Left lung (tissue), 14 donors: ENCODE results near the gene ZNF681. TPM values are rescaled to one million over a fixed set of nuclear protein-coding genes. Genes with fewer than 3 reads are reported as not detected.

Source experiments
- ATAC-seq: fragments of 200-7000 bp; cut with Tn5 transposase; one replicate; pipeline ENCODE4 v1.9.1; 2020; ENCODE audit warnings: moderate library complexity
- DNase-seq, 4 donors: peaks; one replicate each; pipeline ENCODE4 v3.0.0-alpha.2; 2013 to 2020
- H3K27ac ChIP-seq, 2 donors: fragments of 200-600 bp; sonication (generic) in 1 of 2; one replicate each; pipeline versions ENCODE4 v1.5.0 to v1.8.0; 2020 to 2021
- H3K27me3 ChIP-seq, 2 donors: fragments of 200-600 bp; sonication (generic) in 1 of 2; one replicate each; pipeline versions ENCODE4 v1.5.0 to v1.8.0; 2020 to 2021
- H3K36me3 ChIP-seq, 2 donors: fragments of 200-600 bp; sonication (generic) in 1 of 2; one replicate each; pipeline versions ENCODE4 v1.5.0 to v1.8.0; 2020 to 2021
- H3K4me1 ChIP-seq, 2 donors: fragments of 200-600 bp; one replicate each; pipeline ENCODE4 v1.8.0; 2021
- H3K4me3 ChIP-seq, 2 donors: fragments of 200-600 bp; sonication (generic) in 1 of 2; one replicate each; pipeline versions ENCODE4 v1.5.0 to v1.8.0; 2020 to 2021; ENCODE audit warnings: mild to moderate bottlenecking in 1 of 2
- H3K9me3 ChIP-seq, 2 donors: fragments of 200-600 bp; sonication (generic) in 1 of 2; one replicate each; pipeline versions ENCODE4 v1.5.0 to v1.8.0; 2020 to 2021
- intact Hi-C, 2 donors: fragments of 100-400 bp; cut with DNase I; formaldehyde crosslinking; loops; one replicate each; pipeline versions ENCODE4 v1.11.2 to v1.14.2; 2022
- long read RNA-seq, 12 donors: library from polyadenylated mRNA in 2 of 12; unstranded in 2 of 12; transcript quantifications; one replicate each; pipeline ENCODE4 v2.0.0 and lab custom pipeline, GENCODE V29; 2019 to 2026
- polyA plus RNA-seq, 6 donors: library from polyadenylated mRNA; unstranded; fragments of 120-200 nt; gene quantifications; one replicate each; pipeline ENCODE4 v1.2.1, GENCODE V29; 2013; ENCODE audit not compliant: insufficient read length in 6 of 6
- total RNA-seq, 2 donors: library from RNA; stranded (reverse); fragmentation: NEBNext Ultra II Directional; extraction: Animal tissue kit (Norgen Biotek cat#: 25700); gene quantifications; one replicate each; pipeline ENCODE4 v1.2.1, GENCODE V29; 2021
- TF ChIP-seq, protein P1 (sequence below), 2 donors: fragments of 200-600 bp; sonication (generic) in 1 of 2; IDR thresholded peaks; one replicate each; pipeline versions ENCODE4 v1.5.0 to v1.8.0; 2021; ENCODE audit warnings: antibody characterized with exemption in 2 of 2
- donor health status: DM: no; HTN: yes; CAD: no.
- donor health status: DM: no; HTN: no; CAD: no.

ZNF681 gene
- total RNA-seq (1 to 10 TPM; 2.6 to 2.7 TPM), polyA plus RNA-seq (1 to 10 TPM; 5.4 to 8.9 (median 7.0) TPM)
- long read RNA-seq, donor 1, full-length matches to known transcripts = 1 of 23 reads
- long read RNA-seq, donor 1, partial matches to known transcripts = 22 of 23 reads
- long read RNA-seq, donor 1, other reads (novel, unspliced or antisense) = 0 of 23 reads
- long read RNA-seq, donor 2, partial matches to known transcripts = 0 of 1 reads
- long read RNA-seq, donor 2, other reads (novel, unspliced or antisense) = 0 of 1 reads
- long read RNA-seq, donor 3 = 0 reads
- long read RNA-seq, donor 4, partial matches to known transcripts = 0 of 4 reads
- long read RNA-seq, donor 4, other reads (novel, unspliced or antisense) = 3 of 4 reads
- long read RNA-seq, donor 5, full-length matches to known transcripts = 1 of 11 reads
- long read RNA-seq, donor 5, partial matches to known transcripts = 10 of 11 reads
- long read RNA-seq, donor 5, other reads (novel, unspliced or antisense) = 0 of 11 reads
- long read RNA-seq, donor 6, partial matches to known transcripts = 0 of 1 reads
- long read RNA-seq, donor 6, other reads (novel, unspliced or antisense) = 0 of 1 reads
- long read RNA-seq, donor 7 = 0 reads
- long read RNA-seq, donor 8, partial matches to known transcripts = 0 of 2 reads
- long read RNA-seq, donor 8, other reads (novel, unspliced or antisense) = 0 of 2 reads
- long read RNA-seq, donor 9 = 0 reads
- long read RNA-seq, donor 10 = 0 reads
- long read RNA-seq, donor 11 = 0 reads
- long read RNA-seq, donor 12, full-length matches to known transcripts = 3 of 3 reads
- long read RNA-seq, donor 12, partial matches to known transcripts = 0 of 3 reads
- long read RNA-seq, donor 12, other reads (novel, unspliced or antisense) = 0 of 3 reads

DNA sequence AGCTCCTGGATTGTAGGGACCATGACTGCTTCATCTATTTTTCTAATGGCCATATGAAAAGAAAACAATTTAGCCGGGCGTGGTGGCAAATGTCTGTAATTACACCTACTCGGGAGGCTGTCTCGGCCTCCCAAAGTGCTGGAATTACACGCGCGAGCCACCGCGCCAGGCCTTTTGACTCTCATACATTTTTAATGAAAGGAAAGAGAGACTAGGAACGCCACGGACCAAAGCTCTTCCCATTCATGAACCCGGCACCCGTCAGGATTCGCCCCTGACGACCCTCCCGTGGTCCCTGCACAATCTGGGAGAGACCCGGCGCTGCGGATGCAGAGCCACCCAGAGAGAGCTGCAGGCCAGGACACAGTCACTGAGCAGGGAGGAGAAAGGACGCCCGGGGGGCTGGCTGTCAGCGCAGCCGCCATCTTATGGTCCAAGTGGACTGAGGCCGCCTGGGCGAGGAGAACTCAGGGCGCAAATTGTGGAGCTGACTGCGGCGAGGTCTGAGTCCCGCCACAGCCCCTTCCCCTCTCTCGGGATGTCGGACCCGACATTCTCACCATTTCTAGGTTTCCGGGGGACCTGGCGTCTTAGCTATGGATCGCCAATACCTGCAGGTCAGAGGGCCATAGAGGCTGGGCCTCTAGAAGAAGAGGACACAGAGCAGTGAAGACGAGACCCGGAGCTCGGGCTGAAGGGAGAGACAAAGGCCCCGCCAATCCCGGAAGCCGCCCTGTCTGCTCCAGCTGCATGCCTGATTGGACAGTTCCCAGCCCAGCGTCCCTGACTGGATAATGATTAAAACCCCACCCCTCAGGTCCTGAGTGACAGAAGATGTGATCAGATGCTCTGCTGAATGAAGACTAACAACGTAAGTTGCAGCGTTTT, at the start of gene ZNF681:
ZNF681 (minus strand) TSS at position 705 of the 888 bp plus-strand sequence; CDS start at position 563, 142 bp downstream.
- peak; percentile 83 to 93 (median 91) for DNase-seq
- peaks cover 0 to 6% of the 10 kb centered on the region in 2 donors for H3K9me3 ChIP-seq
- intact Hi-C loops = no loop called here

DNA sequence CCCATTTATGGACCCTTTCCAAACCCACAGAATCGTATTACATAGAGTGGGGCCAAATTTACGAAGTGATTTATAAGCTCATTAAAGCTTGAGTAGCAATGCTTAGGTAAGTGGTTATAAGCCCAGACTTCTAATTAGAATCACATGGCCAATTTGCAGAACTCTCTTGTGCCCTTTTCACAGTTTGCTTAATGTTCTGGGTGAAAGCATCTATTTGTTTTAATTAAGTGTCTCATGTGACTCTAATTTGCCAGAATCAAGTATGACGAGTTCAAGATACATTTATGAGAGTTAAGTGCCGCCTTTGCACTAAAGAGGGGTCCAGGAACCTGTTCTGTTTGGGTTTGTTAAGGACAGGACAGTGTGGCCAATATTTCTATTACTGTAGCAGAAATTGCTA, 46.0 kb upstream of the ZNF681 start:
- H3K4me1 ChIP-seq = no peaks in the 10 kb centered on the region
- H3K36me3 ChIP-seq = no peaks in the 10 kb centered on the region
- TF ChIP-seq, protein P1, sequence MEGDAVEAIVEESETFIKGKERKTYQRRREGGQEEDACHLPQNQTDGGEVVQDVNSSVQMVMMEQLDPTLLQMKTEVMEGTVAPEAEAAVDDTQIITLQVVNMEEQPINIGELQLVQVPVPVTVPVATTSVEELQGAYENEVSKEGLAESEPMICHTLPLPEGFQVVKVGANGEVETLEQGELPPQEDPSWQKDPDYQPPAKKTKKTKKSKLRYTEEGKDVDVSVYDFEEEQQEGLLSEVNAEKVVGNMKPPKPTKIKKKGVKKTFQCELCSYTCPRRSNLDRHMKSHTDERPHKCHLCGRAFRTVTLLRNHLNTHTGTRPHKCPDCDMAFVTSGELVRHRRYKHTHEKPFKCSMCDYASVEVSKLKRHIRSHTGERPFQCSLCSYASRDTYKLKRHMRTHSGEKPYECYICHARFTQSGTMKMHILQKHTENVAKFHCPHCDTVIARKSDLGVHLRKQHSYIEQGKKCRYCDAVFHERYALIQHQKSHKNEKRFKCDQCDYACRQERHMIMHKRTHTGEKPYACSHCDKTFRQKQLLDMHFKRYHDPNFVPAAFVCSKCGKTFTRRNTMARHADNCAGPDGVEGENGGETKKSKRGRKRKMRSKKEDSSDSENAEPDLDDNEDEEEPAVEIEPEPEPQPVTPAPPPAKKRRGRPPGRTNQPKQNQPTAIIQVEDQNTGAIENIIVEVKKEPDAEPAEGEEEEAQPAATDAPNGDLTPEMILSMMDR (IDR thresholded peaks at IDR 0.05) = no peak
- no peak overlapping the region for H3K27ac ChIP-seq
- ATAC-seq (no peak), DNase-seq (no peak)
- no peaks in the 10 kb centered on the region for H3K27me3 ChIP-seq
- H3K9me3 ChIP-seq = peaks cover 0 to 7% of the 10 kb centered on the region in 2 donors
- intact Hi-C loops = no loop called here
- no peak overlapping the region for H3K4me3 ChIP-seq

More for the DNA sequence above, at the start of gene ZNF681:
- Histone ChIP-seq H3K4me3 (peak within 1 kb of the TSS; percentile 66 to 69), H3K27me3 (no peaks in the 10 kb centered on the region), H3K4me1 (peaks cover 0 to 4% of the 10 kb centered on the region in 2 donors), H3K27ac (peak within 1 kb of the TSS; percentile 74 to 80), H3K36me3 (no peaks in the 10 kb centered on the region)
- peak; percentile 88 for ATAC-seq
- TF ChIP-seq, protein P1 (IDR thresholded peaks at IDR 0.05) = peak in 1 of 2 donors; percentile 20

DNA sequence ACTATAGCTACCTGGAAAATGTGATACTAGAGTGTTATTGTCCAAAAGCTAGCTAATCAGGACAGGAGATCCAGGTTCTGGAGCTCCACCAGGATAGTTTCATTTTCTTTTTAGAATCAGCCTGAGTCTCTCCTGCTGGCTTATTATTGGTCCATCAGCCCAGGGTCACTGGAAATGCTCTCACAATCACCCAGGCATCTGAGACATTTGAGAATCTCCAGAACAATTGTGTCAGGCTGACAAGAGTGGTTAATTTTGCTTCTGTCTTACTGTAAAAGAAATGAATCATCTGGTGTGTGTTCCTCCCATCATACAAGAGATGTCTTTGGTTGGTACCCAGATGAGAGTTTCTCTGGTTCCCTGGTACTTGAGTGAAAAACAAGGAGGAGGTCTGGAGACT, 43.6 kb upstream of the ZNF681 start:
- intact Hi-C loops = no loop called here
- H3K27me3 ChIP-seq = no peaks in the 10 kb centered on the region
- H3K9me3 ChIP-seq = peaks cover 0 to 6% of the 10 kb centered on the region in 2 donors
- H3K4me1 ChIP-seq = no peaks in the 10 kb centered on the region
- DNase-seq = no peak
- no peak for ATAC-seq
- H3K36me3 ChIP-seq = no peaks in the 10 kb centered on the region
- H3K4me3 ChIP-seq = no peak overlapping the region
- TF ChIP-seq, protein P1 (IDR thresholded peaks at IDR 0.05) = no peak
- no peak overlapping the region for H3K27ac ChIP-seq

DNA sequence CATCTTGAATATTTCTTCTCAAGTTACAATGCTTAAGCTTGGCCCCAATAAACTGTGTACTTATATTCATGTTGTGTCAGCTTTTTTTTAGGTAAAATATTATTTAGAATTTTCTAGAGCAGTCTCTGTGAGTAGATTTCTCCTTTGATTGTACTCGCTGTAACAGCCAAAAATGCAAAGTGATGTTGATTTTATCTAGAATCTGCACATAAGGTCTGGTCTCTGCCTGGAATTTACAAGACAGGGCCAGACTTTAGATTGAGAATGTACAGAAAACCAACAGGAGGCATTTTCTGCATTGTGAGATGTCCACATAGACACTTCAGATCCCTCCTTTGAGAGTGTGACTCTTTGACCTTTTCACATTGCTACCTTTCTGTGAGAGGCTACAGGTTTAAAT, 43.1 kb upstream of the ZNF681 start:
- ATAC-seq (no peak), DNase-seq (no peak)
- H3K4me1 ChIP-seq = no peaks in the 10 kb centered on the region
- H3K27ac ChIP-seq = no peak overlapping the region
- H3K27me3 ChIP-seq = no peaks in the 10 kb centered on the region
- TF ChIP-seq, protein P1 (IDR thresholded peaks at IDR 0.05) = no peak
- intact Hi-C loops = no loop called here
- no peaks in the 10 kb centered on the region for H3K36me3 ChIP-seq
- no peak overlapping the region for H3K4me3 ChIP-seq
- H3K9me3 ChIP-seq = peaks cover 0 to 9% of the 10 kb centered on the region in 2 donors
